GM21515 (cell line): ENCODE data around the gene TLE4.
"Not testable (repeated sequence)": the region's sequence is repeated elsewhere in the genome, so short reads cannot be mapped to it uniquely, and the experiment has no call there.

Experiments
- ATAC-seq: cut with Tn5 transposase; IDR thresholded peaks from one replicate; pipeline ENCODE4 v1.9.1; 2021; ENCODE audit not compliant: unreplicated experiment

TLE4 gene

DNA sequence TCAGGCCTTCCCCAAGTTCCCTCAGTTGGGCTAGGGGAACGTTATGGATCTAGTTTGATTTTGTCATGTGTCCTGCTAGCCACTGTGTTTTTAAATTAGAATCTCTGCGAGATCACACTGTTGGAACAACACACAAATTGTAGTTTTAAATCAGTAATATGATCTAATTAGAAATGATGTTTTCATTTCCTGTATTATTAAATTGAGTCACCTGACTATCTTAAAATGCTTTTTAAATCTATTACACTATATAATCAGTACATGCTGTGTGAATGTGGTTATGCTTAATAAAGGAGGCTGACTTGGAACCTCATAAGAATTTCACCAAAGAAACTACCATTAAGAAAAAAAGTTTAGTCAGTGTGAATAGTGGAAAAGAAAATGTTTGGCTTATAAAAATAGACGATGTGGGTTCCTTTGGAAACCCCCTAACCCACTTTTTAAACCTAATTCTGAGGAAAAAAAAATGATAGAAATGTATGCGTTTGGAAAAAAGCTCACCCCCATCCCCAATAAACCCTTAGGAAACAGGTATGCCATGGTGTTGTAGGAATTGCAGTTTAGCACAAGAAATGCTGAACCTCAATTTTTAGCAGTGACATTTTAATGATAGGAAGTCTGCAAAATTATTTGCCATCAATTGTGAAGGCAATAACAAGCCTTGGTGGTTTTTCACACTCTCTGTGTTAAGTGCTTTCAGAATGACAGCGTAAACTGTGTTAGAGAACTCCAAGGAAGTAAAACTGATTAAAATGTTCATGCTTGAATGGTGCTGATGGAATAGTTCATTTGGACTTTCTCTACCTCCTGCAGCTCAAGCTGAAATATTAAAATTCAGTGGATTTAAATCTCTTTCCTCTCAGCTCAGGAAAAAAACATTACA, 59.0 kb downstream of the TLE4 start:
- peak; percentile 51 for ATAC-seq

DNA sequence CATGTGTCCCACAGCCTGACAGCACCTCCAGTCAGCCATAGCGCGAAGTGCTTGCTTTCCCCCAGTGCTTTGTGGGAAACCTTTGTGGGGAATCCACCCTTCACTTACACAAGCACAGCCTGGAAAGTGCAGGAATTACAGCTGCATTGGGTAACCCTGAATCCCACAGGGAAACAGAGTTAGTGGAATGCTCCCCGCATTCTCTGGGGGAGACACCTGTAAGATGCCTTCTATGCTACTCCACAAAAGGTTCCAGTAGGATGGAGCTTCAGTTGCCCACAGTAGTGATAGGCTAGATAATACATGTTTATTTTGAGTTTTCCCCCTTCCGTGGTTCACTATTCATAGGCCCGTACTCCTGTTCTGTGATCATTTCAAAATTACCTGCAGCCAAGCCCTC, 60.3 kb downstream of the TLE4 start:
- ATAC-seq: no peak

DNA sequence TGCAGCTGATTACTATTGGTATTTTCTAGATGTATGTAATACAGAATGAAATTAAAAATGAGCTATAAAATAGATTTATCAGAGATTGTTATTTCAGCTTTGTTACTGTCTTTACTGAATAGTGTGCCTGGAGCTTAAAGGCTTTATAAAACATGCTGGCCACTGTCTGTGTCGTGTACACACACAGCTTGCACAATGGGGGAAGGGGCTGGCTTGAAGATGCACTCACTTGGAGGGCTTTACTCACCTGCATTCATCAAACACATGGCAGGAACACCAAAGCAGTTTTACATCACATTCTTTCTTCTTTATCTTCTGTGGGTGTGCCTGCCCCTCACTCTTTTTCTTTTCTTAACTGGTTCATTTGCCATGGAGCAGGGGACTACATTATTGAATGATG, 60.9 kb downstream of the TLE4 start:
- ATAC-seq: no peak

DNA sequence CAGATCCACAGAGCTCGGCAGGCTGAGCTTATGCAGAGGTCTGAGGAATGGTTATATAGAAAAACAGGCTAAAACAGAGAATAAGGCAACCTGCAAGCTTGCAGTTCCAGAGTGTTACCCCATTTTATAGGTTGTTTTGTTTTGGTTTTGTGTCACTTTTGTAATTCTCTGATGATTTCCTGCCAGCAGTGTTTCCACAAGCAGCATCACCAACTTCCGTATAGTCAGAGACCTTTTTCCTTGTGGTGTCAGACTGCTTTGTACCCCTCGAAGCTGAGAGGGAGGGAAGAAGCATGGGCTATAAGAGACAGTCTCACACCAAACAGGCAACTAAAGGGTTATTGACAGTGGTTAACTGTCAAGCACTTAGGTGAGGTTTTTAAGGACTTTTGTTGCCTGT, 61.8 kb downstream of the TLE4 start:
- ATAC-seq: no peak

DNA sequence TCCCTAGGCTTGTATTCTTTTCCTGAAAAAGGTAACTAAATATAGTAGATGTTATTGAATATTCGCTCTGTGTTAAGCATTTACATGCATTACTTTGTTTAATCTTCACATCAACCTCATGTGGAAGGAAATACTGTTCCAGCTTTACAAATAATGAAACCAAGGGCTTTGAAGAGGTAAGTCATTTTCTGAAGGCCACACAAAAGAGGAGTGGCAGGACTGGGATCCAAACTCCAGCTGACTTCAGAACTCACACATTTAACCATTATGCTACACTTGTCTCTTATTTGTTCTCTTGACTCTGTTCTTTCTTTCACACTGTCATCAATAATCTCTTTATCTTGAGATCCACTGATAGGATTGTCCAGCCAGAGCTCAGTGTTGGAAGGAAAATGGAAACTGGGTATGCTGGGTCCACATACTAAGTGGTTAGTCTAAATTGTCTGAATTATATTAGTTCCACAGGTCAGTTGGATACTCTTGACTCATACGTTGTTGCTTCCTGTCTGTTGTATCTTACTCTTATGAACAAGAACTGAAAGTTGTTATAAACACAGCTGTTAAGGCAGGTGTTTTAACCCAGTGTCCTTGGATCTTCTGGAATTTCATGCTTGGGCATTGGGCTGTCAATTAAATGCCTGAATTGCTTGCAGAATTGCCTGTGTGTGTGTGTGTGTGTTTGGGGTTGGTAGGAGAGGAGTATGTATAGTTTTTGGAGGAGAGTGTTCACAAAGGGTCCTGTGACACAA, 65.6 kb downstream of the TLE4 start:
- ATAC-seq: no peak

DNA sequence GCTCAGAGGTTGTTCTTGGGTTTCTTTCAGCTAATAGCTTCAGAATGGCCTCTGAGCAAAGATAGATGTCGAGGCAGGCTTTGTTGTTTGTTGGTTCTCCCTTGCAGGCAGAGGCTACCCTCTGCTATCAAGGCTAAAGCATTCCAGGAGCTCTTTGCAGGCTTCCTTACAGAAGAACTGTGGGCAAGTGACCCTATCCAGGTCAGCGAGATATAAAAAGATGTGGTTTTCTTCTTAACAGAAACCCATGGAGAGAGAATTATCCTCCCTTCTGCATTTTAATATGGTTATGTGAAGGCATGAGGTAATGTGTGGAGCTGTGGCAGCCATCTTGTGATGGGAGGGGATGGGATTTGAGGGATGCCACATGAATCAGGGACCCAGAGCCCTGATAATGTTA, 67.0 kb downstream of the TLE4 start:
- no peak for ATAC-seq

DNA sequence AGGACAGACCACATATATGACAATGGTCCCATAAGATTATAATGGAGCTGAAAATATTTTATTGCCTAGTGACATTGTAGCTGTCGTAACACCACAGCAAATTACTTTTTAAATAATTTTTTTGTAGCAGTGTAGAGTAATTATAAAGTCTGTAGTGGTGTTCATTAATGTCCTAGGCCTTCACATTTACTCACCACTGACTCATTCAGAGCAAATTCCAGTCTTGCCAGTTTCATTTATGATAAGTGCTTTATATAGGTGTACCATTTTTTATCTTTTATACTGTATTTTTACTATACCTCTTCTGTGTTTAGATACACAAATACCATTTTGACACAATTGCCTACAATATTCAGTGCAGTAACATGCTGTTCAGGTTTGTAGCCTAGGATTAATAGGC, 67.6 kb downstream of the TLE4 start:
- ATAC-seq: no peak

DNA sequence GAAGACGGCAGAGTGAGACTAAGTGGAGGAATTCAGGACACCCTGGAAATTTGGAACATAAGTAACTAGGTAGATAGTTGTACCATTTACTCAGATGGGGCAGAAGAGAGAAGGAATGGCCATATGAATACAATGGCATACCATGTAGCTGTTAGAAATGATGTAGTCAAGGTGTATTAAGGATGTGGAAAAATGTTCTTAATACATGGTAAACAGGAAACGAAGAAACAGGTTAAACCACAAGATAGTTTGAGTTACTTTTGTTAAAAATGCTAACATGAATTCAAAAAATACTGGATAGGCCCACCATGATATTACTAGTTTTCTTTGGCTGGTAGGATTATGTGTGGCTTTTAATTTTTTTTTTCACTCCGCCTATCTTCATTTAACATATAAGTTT, 68.3 kb downstream of the TLE4 start:
- not testable (repeated sequence) for ATAC-seq

DNA sequence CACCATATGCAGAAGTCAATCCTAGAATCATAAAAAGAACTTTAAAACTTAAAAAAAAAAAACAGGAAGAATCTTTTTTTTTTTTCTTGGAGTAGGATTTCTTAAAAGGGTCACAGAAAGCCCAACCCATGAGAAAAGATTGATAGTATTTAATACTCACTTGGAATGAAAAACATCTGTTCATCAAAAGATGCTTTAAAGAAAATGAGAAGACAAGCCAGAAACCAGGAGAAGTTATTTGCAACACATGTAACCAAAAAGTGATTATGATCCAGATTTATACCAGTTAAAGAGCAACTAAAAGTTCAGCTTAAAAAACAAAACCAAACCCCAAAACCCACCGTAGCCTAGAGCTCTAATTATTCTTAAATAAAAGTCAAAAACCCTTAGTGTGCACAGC, 69.3 kb downstream of the TLE4 start:
- no peak for ATAC-seq

DNA sequence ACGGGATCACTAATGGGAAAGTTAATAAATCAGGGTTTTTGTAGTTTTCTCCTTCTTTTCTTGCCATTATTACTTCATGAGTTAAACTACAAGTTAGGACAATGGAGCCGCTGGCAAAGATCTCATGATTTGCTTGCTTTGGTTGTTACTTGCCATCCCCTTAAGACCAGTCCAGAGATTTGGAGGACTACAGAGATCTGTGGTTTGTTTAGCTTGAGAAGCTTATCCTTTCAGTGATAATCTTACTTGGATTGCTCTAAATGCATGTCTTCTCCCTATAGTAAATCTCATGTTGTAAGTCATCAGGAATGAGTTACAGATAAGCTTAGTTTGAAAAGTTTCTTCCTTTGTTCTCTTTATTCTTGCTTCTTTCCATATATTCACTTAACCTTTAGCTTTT, 70.9 kb downstream of the TLE4 start:
- ATAC-seq: no peak

DNA sequence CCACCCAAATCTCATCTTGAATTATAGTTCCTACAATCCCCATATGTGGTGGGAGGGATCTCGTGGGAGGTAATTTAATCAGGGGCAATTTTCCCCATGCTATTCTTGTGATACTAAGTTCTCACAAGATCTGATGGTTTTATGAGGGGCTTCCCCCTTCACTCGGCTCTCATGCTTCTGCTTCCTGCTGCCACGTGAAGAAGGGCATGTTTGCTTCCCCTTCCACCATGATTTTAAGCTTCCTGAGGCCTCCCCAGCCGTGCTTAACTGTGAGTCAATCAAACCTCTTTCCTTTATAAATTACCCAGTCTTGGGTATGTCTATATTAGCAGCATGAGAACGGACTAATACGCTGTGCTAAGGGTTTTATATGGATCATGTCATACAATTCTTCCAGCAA, 72.3 kb downstream of the TLE4 start:
- ATAC-seq: no peak

DNA sequence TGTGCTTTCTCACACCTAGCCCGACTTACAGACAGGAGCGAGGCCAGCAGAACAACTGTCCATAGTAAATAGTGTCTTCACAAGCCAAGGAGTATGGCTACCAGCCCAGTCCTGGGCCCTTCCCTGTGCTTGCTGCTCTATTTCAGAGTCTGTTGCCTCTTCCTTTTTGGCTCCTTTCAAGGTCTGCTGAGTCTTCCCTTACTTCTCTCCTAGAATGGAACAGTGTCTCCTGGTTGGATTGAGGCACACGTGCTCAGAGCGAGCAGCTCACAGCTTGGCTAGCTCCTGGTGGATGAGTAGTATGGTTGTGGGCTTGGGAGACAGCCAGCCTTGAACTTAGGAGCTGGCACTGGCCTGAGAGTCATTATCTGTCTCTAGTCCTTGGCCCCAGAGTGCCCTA, 72.8 kb downstream of the TLE4 start:
- ATAC-seq: no peak

DNA sequence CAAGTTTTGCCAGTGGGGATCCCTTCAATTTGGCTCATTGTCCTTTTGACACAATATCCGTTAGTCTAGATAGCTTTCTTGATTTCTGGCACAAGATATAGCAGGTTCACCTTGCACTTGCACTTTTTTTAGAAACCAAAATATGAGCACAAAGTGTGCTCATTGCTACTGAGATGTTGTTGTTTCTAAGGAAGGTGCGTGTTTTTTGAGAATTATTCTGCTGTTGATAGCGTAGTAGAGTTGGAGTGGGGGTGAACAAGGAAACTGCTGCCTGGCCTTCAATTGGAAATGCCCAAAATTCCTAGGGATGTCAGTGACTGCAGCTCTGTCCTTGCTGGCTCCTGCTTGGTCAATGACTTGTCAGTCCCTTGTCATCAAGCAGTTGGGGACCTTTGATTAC, 73.3 kb downstream of the TLE4 start:
- ATAC-seq: no peak

DNA sequence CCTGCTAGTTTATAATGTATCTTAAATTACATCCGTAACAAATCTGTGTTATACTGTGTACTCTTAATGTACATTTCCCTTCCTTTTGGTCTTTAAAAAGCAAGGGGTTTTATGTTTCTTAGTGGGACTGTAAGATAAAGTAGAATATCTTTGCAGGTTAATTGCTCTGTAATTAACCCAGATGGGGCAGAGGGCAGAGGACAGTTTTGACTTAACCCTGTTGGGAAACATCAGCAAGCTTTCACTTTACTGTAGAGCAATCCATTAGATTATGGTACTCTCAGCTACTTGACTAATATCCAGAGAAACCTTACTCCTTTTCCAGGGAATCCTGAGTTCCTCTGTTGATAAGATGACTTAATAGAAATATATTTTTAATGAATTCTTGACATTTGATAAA, 74.3 kb downstream of the TLE4 start:
- ATAC-seq: no peak

DNA sequence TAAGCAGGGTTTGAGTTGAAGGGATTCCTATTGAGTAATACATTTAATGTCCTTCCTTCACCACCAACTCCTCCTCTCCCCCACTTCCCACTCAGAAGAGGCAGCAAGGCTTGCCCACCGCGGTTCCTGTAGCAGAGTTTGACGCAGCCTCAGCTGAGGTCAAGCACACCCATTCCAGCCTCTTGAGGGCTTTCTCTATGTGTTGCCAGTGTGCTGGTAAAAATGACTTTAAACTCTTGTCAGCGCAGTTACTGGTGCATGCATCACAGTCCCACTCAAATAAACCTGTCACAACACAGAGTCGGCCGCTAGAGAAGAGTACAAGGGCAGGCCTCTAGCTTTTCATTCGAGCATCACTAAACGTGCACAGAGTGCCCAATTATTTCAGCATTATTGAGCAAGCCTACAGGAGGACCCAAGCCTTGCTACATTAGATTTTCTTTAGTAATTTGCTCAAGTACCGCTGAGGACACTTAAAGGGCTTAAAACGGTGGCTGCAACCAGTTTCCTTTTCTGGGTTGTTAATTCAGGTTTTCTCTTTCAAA, 79.6 kb downstream of the TLE4 start:
- ATAC-seq: no peak

DNA sequence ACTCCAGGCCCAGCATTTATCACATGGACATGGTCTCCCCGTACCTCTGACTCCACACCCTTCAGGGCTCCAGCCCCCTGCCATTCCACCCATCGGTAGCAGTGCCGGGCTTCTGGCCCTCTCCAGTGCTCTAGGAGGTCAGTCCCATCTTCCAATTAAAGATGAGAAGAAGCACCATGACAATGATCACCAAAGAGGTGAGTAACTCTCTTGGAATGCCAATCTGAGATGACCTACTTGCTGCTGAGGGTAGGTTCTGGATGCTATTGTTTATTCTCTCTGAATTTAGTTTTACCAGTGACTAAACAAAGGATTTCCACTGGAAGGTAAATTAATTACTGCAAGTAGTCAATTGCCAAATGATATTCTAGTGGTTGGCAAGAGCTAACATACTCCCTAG, 80.8 kb downstream of the TLE4 start:
- ATAC-seq: no peak

DNA sequence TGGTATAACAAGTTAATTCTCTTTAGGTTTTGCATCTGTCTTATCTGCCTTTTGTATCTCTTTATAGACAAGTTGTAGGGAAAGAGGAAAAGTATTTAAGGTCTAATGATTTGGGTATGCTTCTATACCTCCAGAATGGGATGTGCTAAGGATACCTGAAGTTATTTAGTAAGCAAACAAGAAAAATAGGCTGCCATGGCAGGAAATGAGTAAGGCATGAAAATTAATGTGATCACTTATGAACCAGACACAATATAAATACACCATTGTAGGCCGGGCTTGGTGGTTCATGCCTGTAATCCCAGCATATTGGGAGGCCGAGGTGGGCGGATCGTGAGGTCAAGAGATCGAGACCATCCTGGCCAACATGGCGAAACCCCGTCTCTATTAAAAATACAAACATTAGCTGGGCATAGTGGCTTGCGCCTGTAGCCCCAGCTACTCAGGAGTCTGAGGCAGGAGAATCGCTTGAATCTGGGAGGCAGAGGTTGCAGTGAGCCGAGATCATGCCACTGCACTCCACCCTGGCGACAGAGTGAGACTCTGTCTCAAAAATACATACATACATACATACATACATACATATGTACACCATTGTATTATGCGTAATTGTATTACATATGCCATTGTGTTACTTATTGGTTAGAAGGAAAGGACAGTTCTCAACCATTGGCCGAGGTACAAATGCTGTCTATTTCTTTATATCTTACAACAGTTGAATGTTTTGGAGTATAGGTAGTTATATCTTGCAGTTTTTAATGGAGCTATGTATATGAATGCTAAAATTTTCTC, 83.0 kb downstream of the TLE4 start:
- ATAC-seq: not testable (repeated sequence)

DNA sequence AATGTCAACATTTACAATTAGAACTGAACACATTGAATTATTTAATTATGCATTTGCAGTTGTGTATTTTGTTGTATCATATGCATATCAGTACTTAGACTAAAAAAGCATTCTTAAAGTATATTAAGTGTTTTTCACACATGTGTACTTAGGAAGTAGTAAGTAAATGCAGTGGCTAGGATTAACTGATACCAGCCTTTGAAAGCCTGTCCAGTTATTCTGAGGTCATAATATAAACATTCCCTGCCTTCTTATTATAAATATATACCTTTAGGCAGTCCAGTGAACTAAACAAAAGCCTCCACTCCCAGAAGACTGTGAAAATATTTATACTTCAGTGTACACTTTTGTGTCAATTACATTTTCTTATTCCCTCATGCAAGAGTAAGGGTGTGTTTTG, 83.8 kb downstream of the TLE4 start:
- no peak for ATAC-seq

DNA sequence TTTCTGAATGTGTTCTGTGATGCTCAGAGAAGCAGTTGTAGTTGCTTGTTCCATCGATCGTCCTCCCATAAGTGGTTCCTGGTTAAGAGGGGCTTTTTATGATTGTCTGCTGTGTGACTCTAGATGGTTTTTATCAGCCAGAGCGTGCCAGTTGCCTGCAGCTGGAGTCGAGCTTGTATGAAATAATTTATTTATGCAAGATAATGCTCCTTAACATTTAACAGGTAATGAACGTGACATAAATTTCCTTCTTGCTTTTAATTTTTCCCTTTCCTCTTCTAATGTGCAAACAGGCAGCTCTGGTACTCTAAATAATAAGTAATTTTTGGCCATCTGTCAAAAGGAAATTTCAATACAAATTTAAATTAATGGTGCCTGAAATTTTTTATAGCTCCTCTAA, 84.4 kb downstream of the TLE4 start:
- ATAC-seq: no peak

DNA sequence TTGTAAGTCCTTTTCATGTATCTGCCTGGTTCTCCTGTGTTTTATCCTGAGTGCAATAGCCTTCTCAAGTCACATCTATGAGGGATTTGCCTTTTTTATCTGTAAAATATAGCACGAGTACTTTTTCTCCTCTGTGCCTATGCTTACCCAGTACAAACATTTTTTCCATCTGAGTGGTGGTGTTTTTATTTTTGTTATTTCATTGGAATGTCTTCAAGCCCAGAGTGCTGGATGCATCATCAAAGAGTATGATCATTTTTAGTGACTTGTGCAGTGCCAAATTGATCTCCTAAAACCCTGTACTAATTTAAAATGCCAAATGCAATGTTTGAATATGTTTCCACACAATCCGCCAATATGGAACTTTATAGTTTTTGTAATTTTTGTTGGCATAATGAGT, 86.1 kb downstream of the TLE4 start:
- ATAC-seq: no peak

DNA sequence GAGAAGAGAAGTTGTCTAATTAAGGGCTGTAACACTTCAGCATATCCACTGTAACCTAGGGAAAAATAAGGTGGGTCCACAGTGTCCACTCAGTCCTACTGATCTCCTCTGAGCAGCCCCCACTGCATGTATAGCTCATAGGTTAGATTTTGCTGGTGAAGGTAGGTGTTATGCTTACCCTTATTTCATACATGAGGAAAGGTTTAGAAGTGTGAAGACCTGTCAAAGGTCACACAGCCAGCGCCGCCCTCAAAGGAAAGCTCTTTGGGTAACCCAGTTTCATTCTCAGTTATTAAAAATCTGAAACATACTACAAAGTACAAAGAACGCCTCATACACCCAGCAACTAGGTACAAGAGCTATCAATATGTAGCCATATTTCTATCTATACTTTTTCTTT, 87.2 kb downstream of the TLE4 start:
- ATAC-seq: no peak
